ENCODE data around the gene FBXO2. TPM values are rescaled to one million over a fixed set of nuclear protein-coding genes. Genes with fewer than 3 reads are reported as not detected.

Gene FBXO2
- total RNA-seq, 1 donor from 2014 or later = 3.1 TPM

DNA sequence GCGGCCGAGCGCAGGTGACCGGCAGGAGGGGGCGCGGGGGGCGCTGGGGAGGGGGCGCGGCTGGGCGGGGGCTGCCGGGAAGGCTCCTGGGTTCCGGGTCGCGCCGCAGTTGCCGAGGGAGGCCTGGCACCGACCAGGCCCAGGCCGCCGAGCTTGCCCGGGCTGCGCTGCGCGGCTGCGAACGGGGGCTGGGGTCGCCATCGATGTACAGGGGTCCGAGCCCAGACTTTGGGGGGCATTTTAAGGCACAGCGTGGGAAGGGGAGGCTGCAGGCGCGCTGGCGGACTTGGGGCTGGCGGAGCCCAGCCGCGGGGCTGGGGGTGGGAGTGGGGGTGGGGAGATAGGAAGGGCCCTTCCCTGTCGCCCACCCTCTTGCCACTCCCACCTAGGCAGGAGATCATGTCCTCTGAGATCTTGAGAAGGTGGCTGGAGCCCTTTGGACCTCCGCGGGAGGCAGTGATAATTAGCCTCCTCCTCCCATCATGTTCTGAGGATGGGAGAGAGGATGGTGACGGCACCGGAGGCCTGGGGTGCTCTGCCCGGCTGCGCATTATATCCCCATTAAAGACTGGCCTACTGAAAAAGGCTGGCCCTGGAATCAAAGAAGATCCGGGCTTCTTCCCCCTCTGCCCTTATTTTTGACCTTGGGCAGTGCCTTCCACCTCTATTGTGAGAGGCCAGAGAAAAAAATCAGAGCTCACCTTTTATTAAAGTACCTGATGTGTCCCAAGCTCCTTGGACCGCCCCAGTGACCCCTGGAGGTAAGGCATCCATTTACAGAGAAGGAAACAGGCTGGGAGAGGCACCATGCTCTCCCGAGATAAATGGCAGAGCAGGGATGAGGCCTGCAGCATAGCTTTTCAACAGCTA is 945 bp upstream of the FBXO2 start:
- Mint-ChIP-seq H3K4me1 (peaks cover 12% of the 10 kb centered on the region), H3K4me3 (peak overlapping the region; percentile 71), H3K27ac (no peak overlapping the region), H3K36me3 (peaks cover 5% of the 10 kb centered on the region), H3K27me3 (ENCODE audit: low read depth) (peaks cover 27% of the 10 kb centered on the region), H3K9me3 (no peaks in the 10 kb centered on the region)
- TF ChIP-seq, protein P1, sequence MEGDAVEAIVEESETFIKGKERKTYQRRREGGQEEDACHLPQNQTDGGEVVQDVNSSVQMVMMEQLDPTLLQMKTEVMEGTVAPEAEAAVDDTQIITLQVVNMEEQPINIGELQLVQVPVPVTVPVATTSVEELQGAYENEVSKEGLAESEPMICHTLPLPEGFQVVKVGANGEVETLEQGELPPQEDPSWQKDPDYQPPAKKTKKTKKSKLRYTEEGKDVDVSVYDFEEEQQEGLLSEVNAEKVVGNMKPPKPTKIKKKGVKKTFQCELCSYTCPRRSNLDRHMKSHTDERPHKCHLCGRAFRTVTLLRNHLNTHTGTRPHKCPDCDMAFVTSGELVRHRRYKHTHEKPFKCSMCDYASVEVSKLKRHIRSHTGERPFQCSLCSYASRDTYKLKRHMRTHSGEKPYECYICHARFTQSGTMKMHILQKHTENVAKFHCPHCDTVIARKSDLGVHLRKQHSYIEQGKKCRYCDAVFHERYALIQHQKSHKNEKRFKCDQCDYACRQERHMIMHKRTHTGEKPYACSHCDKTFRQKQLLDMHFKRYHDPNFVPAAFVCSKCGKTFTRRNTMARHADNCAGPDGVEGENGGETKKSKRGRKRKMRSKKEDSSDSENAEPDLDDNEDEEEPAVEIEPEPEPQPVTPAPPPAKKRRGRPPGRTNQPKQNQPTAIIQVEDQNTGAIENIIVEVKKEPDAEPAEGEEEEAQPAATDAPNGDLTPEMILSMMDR (IDR thresholded peaks at IDR 0.05; ENCODE audit: unreplicated experiment) = no peak
- DNase-seq (ENCODE audit: low spot score in 2 of 2, unreplicated experiment in 2 of 2) = no peak

DNA sequence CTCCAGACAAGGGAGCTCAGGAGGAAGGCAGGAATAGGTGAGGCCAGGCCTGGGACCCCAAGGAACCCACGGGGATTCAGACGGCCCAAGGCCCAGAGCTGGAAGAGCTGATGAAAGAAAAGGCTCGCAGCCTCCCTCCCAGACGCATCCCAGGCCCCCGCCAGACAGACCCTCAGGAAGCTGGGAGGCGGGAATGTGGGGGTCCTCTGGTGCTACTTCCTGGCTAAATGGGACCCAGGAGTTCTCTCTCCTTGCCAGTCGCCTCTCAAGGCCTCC is 430 bp downstream of the FBXO2 start:
- no peak overlapping the region for H3K27ac Mint-ChIP-seq
- TF ChIP-seq, protein P1 (IDR thresholded peaks at IDR 0.05; ENCODE audit: unreplicated experiment) = no peak
- H3K4me1 Mint-ChIP-seq = peaks cover 15% of the 10 kb centered on the region
- peaks cover 40% of the 10 kb centered on the region for H3K27me3 Mint-ChIP-seq (ENCODE audit: low read depth)
- H3K36me3 Mint-ChIP-seq = peaks cover 1% of the 10 kb centered on the region
- no peaks in the 10 kb centered on the region for H3K9me3 Mint-ChIP-seq
- peak overlapping the region; percentile 60 for H3K4me3 Mint-ChIP-seq
- no peak for DNase-seq (ENCODE audit: low spot score in 2 of 2, unreplicated experiment in 2 of 2)

- H3K27me3 Mint-ChIP-seq (ENCODE audit: low read depth) = peaks cover 45% of the 10 kb centered on the region
- no peak overlapping the region for H3K27ac Mint-ChIP-seq
These were observed 948 bp downstream of the FBXO2 start for GRCh38 chr1:11653101-11653860.

DNA sequence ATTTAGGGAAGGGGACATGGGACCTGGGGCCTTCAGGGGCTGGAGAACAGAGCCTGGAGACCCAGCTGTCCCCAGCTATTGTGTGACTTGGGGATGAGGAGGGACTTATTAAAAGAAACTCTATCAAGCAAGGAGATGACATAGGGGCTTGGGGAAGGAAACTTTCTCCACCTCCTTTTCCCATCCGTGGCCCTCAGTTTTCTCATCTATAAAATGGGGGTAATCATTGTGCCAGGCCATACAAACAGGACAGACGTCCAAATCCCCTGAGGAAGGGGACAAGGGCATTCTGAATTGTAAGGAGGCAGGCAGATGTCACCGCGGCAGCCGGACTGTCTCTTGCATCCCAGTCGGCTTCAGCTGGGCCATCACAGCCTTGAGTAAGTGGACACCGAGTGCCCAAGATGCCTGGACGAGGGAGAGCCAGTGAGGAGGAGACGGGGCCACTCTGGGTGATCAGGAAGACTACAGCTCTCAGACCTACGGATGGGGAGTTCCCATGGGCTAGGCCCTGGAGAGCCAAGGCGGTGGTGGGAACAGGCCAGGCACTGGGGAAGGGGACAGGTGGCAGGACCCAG is 1.9 kb downstream of the FBXO2 start:
- Mint-ChIP-seq H3K4me3 (no peak overlapping the region), H3K4me1 (peaks cover 15% of the 10 kb centered on the region), H3K27ac (no peak overlapping the region), H3K27me3 (ENCODE audit: low read depth) (peaks cover 49% of the 10 kb centered on the region), H3K9me3 (no peaks in the 10 kb centered on the region), H3K36me3 (no peaks in the 10 kb centered on the region)
- TF ChIP-seq, protein P1 (IDR thresholded peaks at IDR 0.05; ENCODE audit: unreplicated experiment) = no peak
- DNase-seq (ENCODE audit: low spot score in 2 of 2, unreplicated experiment in 2 of 2) = no peak

More at GRCh38 chr1:11653101-11653860, 948 bp downstream of the FBXO2 start:
- peaks cover 1% of the 10 kb centered on the region for H3K36me3 Mint-ChIP-seq
- TF ChIP-seq, protein P1 (IDR thresholded peaks at IDR 0.05; ENCODE audit: unreplicated experiment) = no peak
- H3K4me1 Mint-ChIP-seq = peaks cover 15% of the 10 kb centered on the region
- no peak for DNase-seq (ENCODE audit: low spot score in 2 of 2, unreplicated experiment in 2 of 2)
- no peaks in the 10 kb centered on the region for H3K9me3 Mint-ChIP-seq
- H3K4me3 Mint-ChIP-seq = peak overlapping the region; percentile 60

GRCh38 chr1:11651017-11651416 is 3.2 kb downstream of the FBXO2 start:
- H3K27me3 Mint-ChIP-seq (ENCODE audit: low read depth) = peaks cover 60% of the 10 kb centered on the region
- peaks cover 15% of the 10 kb centered on the region for H3K4me1 Mint-ChIP-seq
- no peak overlapping the region for H3K27ac Mint-ChIP-seq
- no peaks in the 10 kb centered on the region for H3K36me3 Mint-ChIP-seq
- no peak for DNase-seq (ENCODE audit: low spot score in 2 of 2, unreplicated experiment in 2 of 2)
- TF ChIP-seq, protein P1 (IDR thresholded peaks at IDR 0.05; ENCODE audit: unreplicated experiment) = no peak
- H3K4me3 Mint-ChIP-seq = peak overlapping the region; percentile 8
- no peaks in the 10 kb centered on the region for H3K9me3 Mint-ChIP-seq

All from mesothelial cell of epicardium (in vitro differentiated cells).